Thymus (tissue), 11 donors: Measurements from ENCODE around the gene OR7A17. TPM values are rescaled to one million over a fixed set of nuclear protein-coding genes. Genes with fewer than 3 reads are reported as not detected.

Experiments used
- DNase-seq, 9 donors: peaks; one replicate each; pipeline ENCODE4 v3.0.0-alpha.2; 2013; ENCODE audit warnings: low spot score in 9 of 9, low read depth in 6 of 9, missing footprints in 1 of 9
- H3K27ac ChIP-seq, 2 donors: one replicate each; pipeline ENCODE4 v1.5.1; 2013; ENCODE audit warnings: control low read depth in 1 of 2, low read depth in 1 of 2, low read length in 1 of 2, mild to moderate bottlenecking in 1 of 2, moderate library complexity in 1 of 2
- H3K27me3 ChIP-seq, 2 donors: one replicate each; pipeline ENCODE4 v1.5.1; 2013; ENCODE audit warnings: low read length in 1 of 2; ENCODE audit not compliant: control insufficient read depth in 2 of 2, insufficient read depth in 1 of 2
- H3K36me3 ChIP-seq, 2 donors: one replicate each; pipeline ENCODE4 v1.5.1; 2013; ENCODE audit warnings: low read length in 1 of 2, mild to moderate bottlenecking in 1 of 2, moderate library complexity in 1 of 2; ENCODE audit not compliant: control insufficient read depth in 2 of 2, insufficient read depth in 2 of 2
- H3K4me1 ChIP-seq, 2 donors: one replicate each; pipeline ENCODE4 v1.5.1; 2013; ENCODE audit warnings: low read length in 2 of 2; ENCODE audit not compliant: control insufficient read depth in 2 of 2, insufficient read depth in 2 of 2
- H3K4me3 ChIP-seq, 2 donors: one replicate each; pipeline ENCODE4 v1.5.1; 2013; ENCODE audit warnings: low read length in 2 of 2, control low read depth in 1 of 2, mild to moderate bottlenecking in 1 of 2
- H3K9me3 ChIP-seq, 2 donors: one replicate each; pipeline ENCODE4 v1.5.1; 2013; ENCODE audit warnings: low read length in 1 of 2, mild to moderate bottlenecking in 1 of 2; ENCODE audit not compliant: control insufficient read depth in 2 of 2, insufficient read depth in 1 of 2
- WGBS: extraction: QIAGEN DNeasy Blood & Tissue Kit; methylation state at CpG from one replicate; pipeline ENCODE4 v1.1.7; 2013; 5-methylcytosine and 5-hydroxymethylcytosine counted together
- polyA plus RNA-seq: library from polyadenylated mRNA; stranded (reverse); fragments of 200-250 nt; gene quantifications from one replicate; pipeline ENCODE4 v1.2.3, GENCODE V29; 2013
- total RNA-seq: library from RNA; stranded (reverse); fragments of 120-200 nt; gene quantifications from one replicate; pipeline ENCODE4 v1.2.4, GENCODE V29; 2013
- donor health status: healthy.

The OR7A17 gene
- total and polyA plus RNA-seq, 2 donors = not detected

GRCh38 chr19:14871619-14872230 is 14.2 kb downstream of the OR7A17 start:
- Histone ChIP-seq H3K9me3 (no peaks in the 10 kb centered on the region), H3K27ac (no peak overlapping the region), H3K27me3 (no peaks in the 10 kb centered on the region), H3K4me3 (no peak overlapping the region), H3K4me1 (no peaks in the 10 kb centered on the region), H3K36me3 (no peaks in the 10 kb centered on the region)
- 79% methylated on average over 4 of the region's 4 CpGs for WGBS
- peak in 2 of 9 donors; percentile 4 for DNase-seq

- Histone ChIP-seq H3K9me3 (no peaks in the 10 kb centered on the region), H3K36me3 (no peaks in the 10 kb centered on the region), H3K4me3 (no peak overlapping the region), H3K4me1 (no peaks in the 10 kb centered on the region), H3K27ac (no peak overlapping the region), H3K27me3 (no peaks in the 10 kb centered on the region)
- 95% methylated on average over 5 of the region's 5 CpGs for WGBS
- DNase-seq = no peak
These were observed 17.4 kb downstream of the OR7A17 start for GRCh38 chr19:14868497-14868896.

DNA sequence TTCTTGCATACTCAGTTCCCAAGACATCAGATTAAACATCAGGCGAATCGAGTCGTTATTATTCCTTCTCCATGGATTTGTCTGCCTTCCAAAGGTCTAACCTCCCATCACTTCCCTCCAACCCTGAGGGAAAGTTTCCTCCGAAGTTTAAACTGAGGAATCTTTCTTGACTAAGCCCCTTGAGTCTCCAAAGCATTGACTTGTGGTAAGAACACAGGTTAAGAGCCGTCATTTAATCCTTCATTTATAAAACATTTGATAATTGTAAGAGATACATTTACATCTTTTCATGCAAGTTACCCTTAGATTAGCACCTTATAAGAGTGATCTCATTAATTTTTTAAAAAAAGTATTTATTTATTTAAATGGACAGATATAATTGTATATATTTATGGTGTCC is 37.1 kb downstream of the OR7A17 start, which contains the start of gene OR7A10:
Gene OR7A10 (minus strand): TSS at position 101 of the 400 bp plus-strand sequence. CDS start 7,045 bp downstream, outside the sequence.
- no peak for DNase-seq
- H3K27ac ChIP-seq = no peak within 1 kb of the TSS
- WGBS = 95% methylated on average over 5 of the region's 5 CpGs
- H3K27me3 ChIP-seq = no peaks in the 10 kb centered on the region
- no peaks in the 10 kb centered on the region for H3K4me1 ChIP-seq
- no peaks in the 10 kb centered on the region for H3K36me3 ChIP-seq
- no peak within 1 kb of the TSS for H3K4me3 ChIP-seq
- H3K9me3 ChIP-seq = no peaks in the 10 kb centered on the region

- no peak for DNase-seq
- Histone ChIP-seq H3K27me3 (no peaks in the 10 kb centered on the region), H3K9me3 (no peaks in the 10 kb centered on the region), H3K4me1 (no peaks in the 10 kb centered on the region), H3K4me3 (no peak overlapping the region), H3K36me3 (no peaks in the 10 kb centered on the region), H3K27ac (no peak overlapping the region)
- WGBS = 84% methylated on average over 6 of the region's 6 CpGs
These were observed 42.4 kb downstream of the OR7A17 start for GRCh38 chr19:14843578-14843977.

DNA sequence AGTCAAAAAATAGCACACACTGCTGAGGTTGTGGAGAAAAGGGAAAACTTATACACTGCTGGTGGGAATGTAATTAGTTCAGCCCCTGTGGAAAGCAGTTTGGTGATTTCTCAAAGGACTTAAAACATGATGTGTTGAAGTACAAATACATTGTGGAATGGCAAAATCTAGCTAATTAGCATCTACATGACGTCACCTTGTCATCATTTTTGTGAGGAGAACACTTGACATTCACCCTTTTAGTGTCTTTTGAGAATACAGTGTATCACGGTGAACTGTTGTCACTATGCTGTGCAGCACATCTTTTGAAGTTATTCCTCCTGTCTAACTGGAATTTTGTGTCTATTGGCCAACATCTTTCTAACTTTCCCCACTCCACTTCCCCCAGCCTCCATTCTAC is 42.8 kb downstream of the OR7A17 start:
- H3K4me1 ChIP-seq = no peaks in the 10 kb centered on the region
- no peaks in the 10 kb centered on the region for H3K27me3 ChIP-seq
- DNase-seq = no peak
- H3K27ac ChIP-seq = no peak overlapping the region
- WGBS = 81% methylated on average over 2 of the region's 2 CpGs
- H3K36me3 ChIP-seq = no peaks in the 10 kb centered on the region
- H3K9me3 ChIP-seq = no peaks in the 10 kb centered on the region
- H3K4me3 ChIP-seq = no peak overlapping the region

DNA sequence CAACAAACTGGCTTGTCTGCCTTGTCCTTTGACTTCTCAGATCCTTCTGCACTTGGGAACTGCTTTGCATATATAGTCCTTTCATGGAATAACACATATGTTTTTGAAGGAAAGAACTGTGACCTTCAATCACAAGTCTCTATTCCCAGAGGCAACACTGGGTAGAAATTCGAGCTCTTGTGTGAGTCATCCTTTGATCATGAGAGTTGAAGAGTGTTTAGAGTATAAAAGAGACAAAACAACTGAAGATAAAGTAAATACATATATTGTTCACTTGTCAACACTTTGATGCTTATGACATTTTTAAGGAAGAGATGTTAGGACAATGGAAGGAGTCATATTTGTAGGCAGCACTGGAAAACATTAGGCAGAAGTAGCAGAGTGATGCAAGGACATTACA is 45.7 kb downstream of the OR7A17 start:
- Histone ChIP-seq H3K27ac (no peak overlapping the region), H3K36me3 (no peaks in the 10 kb centered on the region), H3K4me1 (no peaks in the 10 kb centered on the region), H3K27me3 (no peaks in the 10 kb centered on the region), H3K4me3 (no peak overlapping the region), H3K9me3 (no peaks in the 10 kb centered on the region)
- no peak for DNase-seq
- 77% methylated on average over 1 of the region's 1 CpG for WGBS

DNA sequence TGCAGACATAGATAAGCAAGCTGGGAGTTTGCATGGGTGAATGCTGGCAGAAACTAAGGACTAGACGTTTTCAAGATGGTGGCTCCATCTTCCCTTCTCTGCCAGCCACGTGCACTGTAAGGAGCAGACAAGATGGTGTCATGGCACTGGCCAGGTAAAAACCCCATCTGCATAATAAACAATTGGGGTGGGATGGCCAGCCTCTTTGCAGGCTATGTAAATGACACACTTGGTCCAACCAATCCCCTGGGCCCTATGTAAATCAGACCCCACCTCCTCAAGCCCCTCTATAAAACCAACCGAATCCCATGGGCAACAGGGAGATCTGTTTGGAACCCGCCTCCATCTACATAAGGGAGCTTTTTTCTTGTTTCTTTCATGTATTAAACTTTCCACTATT is 48.5 kb downstream of the OR7A17 start:
- 90% methylated on average over 4 of the region's 4 CpGs for WGBS
- Histone ChIP-seq H3K36me3 (no peaks in the 10 kb centered on the region), H3K4me1 (no peaks in the 10 kb centered on the region), H3K4me3 (no peak overlapping the region), H3K27me3 (no peaks in the 10 kb centered on the region), H3K27ac (no peak overlapping the region), H3K9me3 (no peaks in the 10 kb centered on the region)
- no peak for DNase-seq

GRCh38 chr19:14835011-14835410 is 50.9 kb downstream of the OR7A17 start, which contains the start of the genes OR7A5 and OR7C1:
OR7A5 (minus strand) TSS chr19:14835185; CDS start chr19:14828241, 6,944 bp downstream.
OR7C1 (minus strand) TSS chr19:14835185; CDS start chr19:14800136, 35,049 bp downstream.
- Histone ChIP-seq H3K27ac (no peak within 1 kb of the TSS), H3K4me3 (no peak within 1 kb of the TSS), H3K36me3 (no peaks in the 10 kb centered on the region), H3K9me3 (no peaks in the 10 kb centered on the region), H3K27me3 (no peaks in the 10 kb centered on the region), H3K4me1 (no peaks in the 10 kb centered on the region)
- 82% methylated on average over 1 of the region's 1 CpG for WGBS
- DNase-seq = no peak

DNA sequence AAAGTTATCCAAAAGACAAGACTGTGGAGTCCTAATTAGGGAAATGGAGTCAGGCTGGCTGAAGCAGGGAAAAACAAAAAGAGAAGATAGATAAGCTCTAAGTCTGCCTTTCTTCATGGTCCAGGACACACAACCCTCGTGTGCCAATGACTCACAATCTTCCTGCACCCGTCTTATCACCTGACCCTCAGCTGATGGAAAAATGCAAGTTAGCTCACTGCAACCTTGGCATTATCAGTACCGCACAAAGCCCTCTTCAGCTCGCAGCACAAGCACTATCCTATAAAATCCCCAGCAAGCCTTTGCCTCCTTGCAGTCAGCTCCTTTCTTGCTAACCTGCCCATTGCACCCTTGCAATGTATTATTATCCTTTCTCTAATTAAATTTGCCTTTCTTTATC is 55.2 kb downstream of the OR7A17 start:
- no peak overlapping the region for H3K4me3 ChIP-seq
- no peaks in the 10 kb centered on the region for H3K9me3 ChIP-seq
- H3K4me1 ChIP-seq = no peaks in the 10 kb centered on the region
- no peak overlapping the region for H3K27ac ChIP-seq
- no peaks in the 10 kb centered on the region for H3K36me3 ChIP-seq
- H3K27me3 ChIP-seq = no peaks in the 10 kb centered on the region
- 92% methylated on average over 4 of the region's 4 CpGs for WGBS
- DNase-seq = no peak
